HG03457 (cell line): ENCODE data around the gene LATS2.

Experiments
- ATAC-seq: cut with Tn5 transposase; IDR thresholded peaks from one replicate; pipeline ENCODE4 v1.9.1; 2021; ENCODE audit warnings: moderate number of reproducible peaks; ENCODE audit not compliant: unreplicated experiment

The LATS2 gene

GRCh38 chr13:21048901-21049698 is 12.3 kb downstream of the LATS2 start:
- ATAC-seq, result no peak

GRCh38 chr13:21047591-21048282 is 13.6 kb downstream of the LATS2 start:
- no peak for ATAC-seq

DNA sequence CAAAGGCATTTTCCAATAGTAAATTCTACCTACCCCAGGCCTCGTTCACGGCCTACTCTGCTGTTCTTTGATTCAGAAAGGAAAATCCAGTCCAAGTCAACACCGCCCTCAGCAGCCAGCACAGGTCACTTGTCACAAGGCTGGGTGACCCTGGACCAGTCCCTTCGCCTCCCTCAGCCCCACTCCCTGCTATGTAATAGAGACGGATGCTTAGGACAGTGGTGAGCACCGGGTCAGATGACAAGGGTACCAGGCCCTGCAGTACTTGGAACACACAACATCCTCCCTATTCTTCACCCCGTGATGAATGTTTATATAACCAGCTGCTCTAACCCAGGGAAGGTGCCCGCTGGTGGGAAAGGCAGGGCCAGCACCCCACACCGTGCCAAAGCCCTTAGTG is 14.3 kb downstream of the LATS2 start:
- no peak for ATAC-seq

DNA sequence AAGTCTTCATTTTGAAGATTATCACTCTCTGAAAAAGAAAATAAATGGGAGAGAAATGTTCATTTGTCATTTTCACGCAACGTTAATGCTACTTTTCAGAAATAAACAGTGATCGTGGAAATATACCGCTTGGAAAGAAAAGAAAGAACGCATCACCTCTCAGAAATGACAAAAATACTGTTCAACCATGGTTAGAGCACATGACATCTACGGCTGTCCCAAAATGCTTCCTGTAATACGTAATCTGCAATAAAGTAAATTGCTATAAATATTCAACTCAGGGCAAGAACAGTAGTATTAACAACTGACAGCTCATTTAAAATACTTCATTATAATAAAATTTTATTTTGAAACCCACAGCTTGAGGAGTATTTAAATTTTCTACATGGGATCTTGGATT is 15.2 kb downstream of the LATS2 start:
- no peak for ATAC-seq

GRCh38 chr13:21045100-21045499 is 16.3 kb downstream of the LATS2 start:
- no peak for ATAC-seq

DNA sequence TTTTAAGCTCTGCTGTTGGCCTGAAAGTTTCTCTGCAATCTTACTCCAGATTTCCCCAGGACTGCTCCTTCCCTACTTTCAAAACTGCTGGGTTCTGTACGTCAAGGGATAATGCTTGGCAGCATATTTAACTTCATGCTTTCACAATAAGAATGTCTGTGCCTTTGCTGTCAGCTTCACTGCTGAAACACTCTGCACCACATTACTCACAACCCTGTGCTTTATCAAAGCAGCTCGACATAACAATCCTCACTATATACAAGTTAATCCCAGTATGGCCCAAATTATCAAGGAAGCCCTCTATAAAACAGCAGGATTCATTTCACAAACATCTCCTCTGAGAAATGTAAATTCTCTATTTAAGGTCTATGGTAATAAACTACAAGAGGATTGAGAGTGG is 17.5 kb downstream of the LATS2 start:
- no peak for ATAC-seq

- no peak for ATAC-seq
Measured at GRCh38 chr13:21040120-21040826, 21.1 kb downstream of the LATS2 start.

DNA sequence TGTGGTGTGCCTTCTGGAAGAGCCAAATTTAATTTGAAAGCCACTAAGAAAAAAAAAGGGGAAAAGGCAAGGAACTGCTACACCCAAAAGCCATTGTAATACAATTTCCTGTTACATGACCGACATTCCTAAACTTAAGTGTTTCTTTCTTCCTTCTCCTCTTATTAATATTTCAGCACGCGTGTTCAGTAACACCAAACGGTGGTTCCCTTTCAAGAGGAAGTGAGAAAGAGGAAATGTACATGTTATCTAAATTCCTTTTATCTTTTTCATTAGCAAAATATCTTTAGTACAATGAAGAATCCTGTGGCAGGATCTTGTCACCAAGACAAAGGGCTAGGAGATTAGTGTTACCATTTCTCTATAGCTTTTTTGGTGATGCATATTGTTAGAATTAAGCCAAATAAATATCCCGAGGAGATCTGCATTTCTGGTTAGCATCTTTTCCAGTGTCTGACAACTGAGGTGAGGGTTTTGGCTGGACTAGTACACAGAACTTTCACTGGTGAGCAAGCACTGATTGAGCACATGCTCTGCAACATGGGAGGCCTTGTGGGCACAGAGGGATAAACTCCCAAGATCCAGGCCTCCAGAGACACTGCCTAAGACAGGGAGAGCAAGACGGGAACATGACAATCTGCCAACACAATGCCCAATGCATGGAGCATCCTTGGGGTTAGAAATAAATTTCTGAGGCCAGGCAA is 22.1 kb downstream of the LATS2 start:
- no peak for ATAC-seq

DNA sequence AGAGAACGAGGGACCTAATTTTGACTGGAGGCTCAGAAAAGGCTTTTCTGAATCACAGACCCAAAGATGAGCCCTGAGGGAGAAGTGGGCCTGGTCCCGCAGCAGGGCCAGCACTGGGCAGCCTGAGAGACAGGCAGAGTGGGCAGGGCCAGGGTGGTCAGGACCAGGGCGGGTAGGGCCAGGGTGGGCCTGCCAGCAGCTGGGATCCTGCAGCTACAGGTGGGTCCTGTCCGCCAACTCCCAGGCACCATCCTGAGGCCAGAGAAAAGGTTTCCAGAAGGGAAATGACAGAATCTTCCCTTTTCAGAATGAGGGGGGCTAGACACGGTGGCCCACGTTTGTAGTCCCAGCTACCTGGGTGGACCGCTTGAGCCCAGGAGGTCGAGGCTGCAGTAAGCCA is 23.7 kb downstream of the LATS2 start:
- ATAC-seq, result no peak

GRCh38 chr13:21035498-21035897 is 25.9 kb downstream of the LATS2 start:
- no peak for ATAC-seq

DNA sequence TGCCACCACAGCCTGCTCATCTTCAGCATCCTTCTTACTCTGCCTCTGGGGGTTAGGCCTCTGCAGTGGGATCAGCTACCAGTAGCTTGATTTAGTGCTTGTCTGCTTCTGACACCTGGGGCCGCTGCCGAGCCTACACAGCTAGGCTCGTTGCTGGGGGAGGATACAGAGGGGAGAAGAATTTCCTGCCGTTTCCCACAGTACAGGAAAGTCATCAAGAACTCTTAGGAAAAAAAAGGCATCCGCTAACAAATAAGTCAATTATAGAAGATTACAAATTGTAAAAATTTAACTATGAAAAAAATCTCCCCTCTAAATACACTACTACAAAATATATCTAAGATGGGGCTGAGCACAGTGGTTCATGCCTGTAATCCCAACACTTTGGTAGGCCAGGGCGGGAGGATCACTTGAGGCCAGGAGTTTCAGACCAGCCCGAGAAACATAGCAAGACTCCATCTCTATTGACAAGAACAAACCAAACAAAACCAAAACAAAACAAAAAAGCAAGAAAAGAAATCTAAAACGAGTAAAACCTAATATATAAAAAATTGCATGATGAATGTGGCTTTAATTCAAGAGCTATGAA is 26.7 kb downstream of the LATS2 start:
- ATAC-seq, result no peak

GRCh38 chr13:21033856-21034602 is 27.4 kb downstream of the LATS2 start:
- no peak for ATAC-seq

DNA sequence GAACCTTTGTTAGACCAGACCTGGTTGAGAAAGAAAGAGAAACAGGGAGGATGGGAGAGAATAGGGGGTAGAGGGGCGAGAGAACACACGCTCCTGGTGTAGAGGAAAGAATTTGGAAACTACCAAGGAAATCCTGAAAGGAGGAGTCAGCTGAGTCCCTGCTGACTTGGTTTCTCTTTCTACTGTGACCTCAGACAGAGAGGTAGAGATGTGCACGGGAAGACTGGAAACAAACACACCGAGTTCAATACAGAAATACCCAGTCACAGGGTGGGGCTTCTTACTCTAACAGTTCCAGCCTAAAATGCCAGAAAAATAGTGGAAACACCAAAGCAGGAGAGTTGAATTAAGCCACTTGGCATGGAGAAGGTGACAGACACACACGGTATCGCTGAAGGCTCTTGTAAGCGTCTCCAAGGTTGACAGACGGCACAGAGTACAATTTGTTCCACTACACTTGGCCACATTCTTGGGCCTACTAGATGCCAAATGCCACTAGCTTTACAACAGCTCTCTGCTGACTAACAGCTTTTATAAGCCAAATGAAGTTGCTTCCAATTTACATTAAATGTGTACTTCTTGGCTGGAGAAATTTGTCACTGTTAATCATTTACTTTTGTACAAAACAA is 28.1 kb downstream of the LATS2 start:
- ATAC-seq, result no peak

- no peak for ATAC-seq
Measured at GRCh38 chr13:21032656-21033055, 28.7 kb downstream of the LATS2 start.

GRCh38 chr13:21031594-21032275 is 29.7 kb downstream of the LATS2 start:
- no peak for ATAC-seq

GRCh38 chr13:21025539-21025938 is 35.8 kb downstream of the LATS2 start:
- ATAC-seq, result no peak

- ATAC-seq, result no peak
Measured at GRCh38 chr13:21022056-21022979, 39.1 kb downstream of the LATS2 start.

DNA sequence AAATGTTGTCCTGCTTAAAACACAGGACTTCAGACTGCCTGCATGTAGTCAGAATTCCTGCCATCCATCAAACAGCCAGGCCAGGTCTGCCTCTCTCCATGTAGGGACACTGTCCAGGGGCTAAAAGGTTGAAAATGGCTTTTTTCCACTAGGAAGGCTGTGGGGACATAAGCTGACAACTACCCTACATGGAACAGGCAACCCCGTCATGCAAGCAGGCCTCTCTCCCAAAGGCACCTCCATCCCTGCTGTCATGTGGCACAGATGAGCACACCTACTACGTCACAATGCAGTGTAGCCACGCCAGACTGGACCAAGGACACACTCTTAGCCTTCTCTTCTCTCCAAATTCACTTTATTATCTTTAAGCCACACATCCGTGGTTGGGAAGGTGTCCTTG is 40.8 kb downstream of the LATS2 start:
- no peak for ATAC-seq
